DOHH2 (cell line): ENCODE measurements around the gene KRTCAP2.

Source experiments
- H3F3A ChIP-seq: fragments of 200-600 bp; sonication (generic), shearing (Covaris generic); 2 replicates; pipeline ENCODE4 v1.6.0; 2016; ENCODE audit warnings: antibody characterized with exemption, mild to moderate bottlenecking; ENCODE audit not compliant: control insufficient read depth, insufficient read depth
- H3K27ac ChIP-seq: fragments of 200-600 bp; sonication (generic); 2 replicates; pipeline ENCODE4 v1.5.1; 2014; ENCODE audit warnings: low read depth, mild to moderate bottlenecking, low read length, moderate library complexity
- H3K27me3 ChIP-seq: fragments of 200-600 bp; sonication (generic); 2 replicates; pipeline ENCODE4 v1.6.1; 2014; ENCODE audit warnings: mild to moderate bottlenecking, low read length, mixed read lengths; ENCODE audit not compliant: control insufficient read depth
- H3K36me3 ChIP-seq: fragments of 200-600 bp; sonication (generic); 2 replicates; pipeline ENCODE4 v1.6.1; 2014; ENCODE audit warnings: mild to moderate bottlenecking, low read length, moderate library complexity, mixed read lengths; ENCODE audit not compliant: control insufficient read depth
- H3K4me1 ChIP-seq: fragments of 200-600 bp; sonication (generic); 2 replicates; pipeline ENCODE4 v1.6.1; 2014; ENCODE audit warnings: mild to moderate bottlenecking, low read length, mixed read lengths; ENCODE audit not compliant: control insufficient read depth
- H3K4me2 ChIP-seq: fragments of 200-600 bp; sonication (generic); 2 replicates; pipeline ENCODE4 v1.6.0; 2014; ENCODE audit warnings: mild to moderate bottlenecking, low read length, moderate library complexity
- H3K4me3 ChIP-seq: fragments of 200-600 bp; sonication (generic); 2 replicates; pipeline ENCODE4 v1.5.1; 2014; ENCODE audit warnings: mild to moderate bottlenecking, low read length, mixed read lengths
- H3K79me2 ChIP-seq: fragments of 200-600 bp; sonication (generic); 2 replicates; pipeline ENCODE4 v1.6.1; 2014; ENCODE audit warnings: mild to moderate bottlenecking, low read length, mixed read lengths; ENCODE audit not compliant: control insufficient read depth
- H3K9me2 ChIP-seq: fragments of 200-600 bp; sonication (generic); replicated peaks from 2 replicates; pipeline ENCODE4 v1.6.1; 2014; ENCODE audit warnings: mild to moderate bottlenecking, low read length, mixed read lengths; ENCODE audit not compliant: control insufficient read depth
- H3K9me3 ChIP-seq: fragments of 200-600 bp; sonication (generic); 2 replicates; pipeline ENCODE4 v1.6.1; 2014; ENCODE audit warnings: antibody characterized with exemption, low read length, mixed read lengths; ENCODE audit not compliant: control insufficient read depth, insufficient read depth
- H4K20me1 ChIP-seq: fragments of 200-600 bp; sonication (generic); 2 replicates; pipeline ENCODE4 v1.6.0; 2014; ENCODE audit warnings: low read depth, mild to moderate bottlenecking, antibody characterized with exemption, low read length, moderate library complexity; ENCODE audit not compliant: control insufficient read depth, insufficient read depth
- CTCF ChIP-seq: fragments of 200-600 bp; sonication (generic); IDR thresholded peaks from one replicate; pipeline ENCODE4 v1.5.1; 2014; ENCODE audit warnings: antibody characterized with exemption, mild to moderate bottlenecking, low read depth, low read length; ENCODE audit not compliant: poor library complexity, severe bottlenecking
- EZH2phosphoT487 ChIP-seq: fragments of 200-600 bp; sonication (generic); IDR thresholded peaks from 2 replicates; pipeline ENCODE4 v1.6.1; 2017; ENCODE audit warnings: borderline replicate concordance, mild to moderate bottlenecking, antibody characterized with exemption, low read length, moderate library complexity, mixed read lengths

The KRTCAP2 gene

GRCh38 chr1:155126556-155127104, 46.5 kb downstream of the KRTCAP2 start:
- no peaks in the 10 kb centered on the region for H3K9me2 ChIP-seq
- H3K79me2 ChIP-seq, result no peaks in the 10 kb centered on the region
- no peaks in the 10 kb centered on the region for H4K20me1 ChIP-seq
- H3F3A ChIP-seq, result no peaks in the 10 kb centered on the region
- peaks cover 65% of the 10 kb centered on the region for H3K27me3 ChIP-seq
- TF ChIP-seq EZH2phosphoT487 (no peak), CTCF (peak; percentile 18)
- no peaks in the 10 kb centered on the region for H3K9me3 ChIP-seq
- H3K4me3 ChIP-seq, result peak overlapping the region; percentile 57
- peak overlapping the region; percentile 84 for H3K4me2 ChIP-seq
- H3K4me1 ChIP-seq, result peaks cover 25% of the 10 kb centered on the region
- no peaks in the 10 kb centered on the region for H3K36me3 ChIP-seq
- no peak overlapping the region for H3K27ac ChIP-seq

DNA sequence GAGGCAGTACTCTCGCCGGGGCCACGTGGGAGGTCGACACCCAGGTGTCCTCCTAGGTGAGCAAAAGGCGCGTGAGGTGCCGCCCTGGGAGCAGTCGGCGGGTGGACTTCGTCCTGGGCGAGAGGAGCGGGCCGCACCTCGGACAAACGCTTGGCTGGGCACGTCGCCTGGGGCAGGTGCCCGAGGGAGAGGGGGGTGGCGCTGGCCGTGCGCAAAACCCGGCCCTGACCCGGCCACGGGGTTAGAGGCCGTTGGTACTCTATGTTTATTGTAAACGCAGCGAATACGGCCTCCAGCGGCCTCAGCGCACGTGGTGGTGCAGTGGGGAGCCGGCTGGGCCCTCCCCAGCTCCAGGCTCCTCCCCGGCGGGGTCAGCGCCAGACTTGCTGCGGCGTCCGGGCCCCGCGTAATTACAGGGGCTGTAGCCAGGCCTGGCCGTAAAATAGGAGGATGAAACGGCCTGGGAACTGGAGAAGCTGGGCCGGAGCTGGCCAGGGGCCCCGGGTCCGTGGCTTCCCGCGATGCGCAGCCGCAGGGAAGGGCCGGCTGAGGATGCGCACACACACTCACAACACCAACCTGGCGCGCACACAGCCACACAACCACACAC, 47.1 kb downstream of the KRTCAP2 start:
- no peaks in the 10 kb centered on the region for H3K79me2 ChIP-seq
- H3K9me2 ChIP-seq, result no peaks in the 10 kb centered on the region
- H3K4me2 ChIP-seq, result no peak overlapping the region; the same call in 1 of the 2 replicates
- no peaks in the 10 kb centered on the region for H3K9me3 ChIP-seq
- peaks cover 70% of the 10 kb centered on the region for H3K27me3 ChIP-seq
- peaks cover 25% of the 10 kb centered on the region for H3K4me1 ChIP-seq
- H4K20me1 ChIP-seq, result no peaks in the 10 kb centered on the region
- H3F3A ChIP-seq, result no peaks in the 10 kb centered on the region
- no peak for TF ChIP-seq EZH2phosphoT487
- TF ChIP-seq CTCF, result no peak
- H3K36me3 ChIP-seq, result no peaks in the 10 kb centered on the region
- no peak overlapping the region for H3K27ac ChIP-seq
- no peak overlapping the region for H3K4me3 ChIP-seq

GRCh38 chr1:155125511-155125945, 47.6 kb downstream of the KRTCAP2 start:
- Histone ChIP-seq H3F3A (no peaks in the 10 kb centered on the region), H3K27me3 (peaks cover 72% of the 10 kb centered on the region), H3K9me3 (no peaks in the 10 kb centered on the region), H3K9me2 (no peaks in the 10 kb centered on the region), H4K20me1 (no peaks in the 10 kb centered on the region), H3K4me2 (no peak overlapping the region), H3K36me3 (no peaks in the 10 kb centered on the region), H3K79me2 (no peaks in the 10 kb centered on the region), H3K4me3 (no peak overlapping the region), H3K4me1 (peaks cover 25% of the 10 kb centered on the region), H3K27ac (no peak overlapping the region)
- TF ChIP-seq EZH2phosphoT487 (no peak), CTCF (no peak)
